ENCODE data around the gene RBBP4. TPM values are rescaled to one million over a fixed set of nuclear protein-coding genes. Genes with fewer than 3 reads are reported as not detected.

The RBBP4 gene
- total and polyA plus RNA-seq, 2 of the 8 experiments (the other 6 are each of a cell fraction or from before 2014, with no cell fraction given) = 147 to 397 TPM

- Histone ChIP-seq H2AK5ac (ENCODE audit: low read depth, low read length) (no peak overlapping the region), H4K20me1 (replicated peaks in 1 of 2; ENCODE audit: control insufficient read depth in 1 of 2, insufficient read depth in 2 of 2, low read length in 2 of 2) (peaks cover 7 to 11% of the 10 kb centered on the region in 2 experiments), H2BK120ac (replicated peaks; ENCODE audit: low read depth, low read length) (no peak overlapping the region), H3K27ac (ENCODE audit: low read depth, low read length) (no peak overlapping the region), H3K79me1 (ENCODE audit: low read depth, low read length) (peaks cover 2% of the 10 kb centered on the region; the same call in 1 of the 2 replicates), H2BK20ac (ENCODE audit: low read length) (no peak overlapping the region), H3K23me2 (ENCODE audit: low read depth, low read length) (no peaks in the 10 kb centered on the region), H4K5ac (ENCODE audit: insufficient read length, low read depth, low read length) (no peak overlapping the region), H2BK12ac (ENCODE audit: low read depth, low read length) (no peak overlapping the region), H3K4ac (replicated peaks; ENCODE audit: insufficient read length, low read depth, low read length) (no peak overlapping the region), H3K4me3 (ENCODE audit: extremely low read depth in 1 of 4, insufficient read depth in 2 of 4, low read depth in 3 of 4, low read length in 4 of 4) (no peak overlapping the region), H2BK15ac (ENCODE audit: low read length) (no peak overlapping the region), H3K9me3 (ENCODE audit: insufficient read depth in 2 of 2, low read depth in 1 of 2, low read length in 1 of 2) (no peaks in the 10 kb centered on the region), H2BK5ac (ENCODE audit: low read depth, low read length) (no peak overlapping the region), H3K4me1 (replicated peaks in 1 of 4; ENCODE audit: control insufficient read depth in 3 of 4, insufficient read depth in 4 of 4, low read length in 3 of 4) (no peaks in the 10 kb centered on the region), H3K27me3 (replicated peaks in 1 of 4; ENCODE audit: control insufficient read depth in 3 of 4, extremely low read depth in 1 of 4, insufficient read depth in 3 of 4, low read length in 3 of 4) (no peaks in the 10 kb centered on the region), H4K8ac (ENCODE audit: extremely low read depth, insufficient read depth, low read length) (no peak overlapping the region), H3K23ac (ENCODE audit: insufficient read length) (no peak overlapping the region), H3K14ac (ENCODE audit: insufficient read length) (no peak overlapping the region), H3K56ac (replicated peaks; ENCODE audit: insufficient read length, low read depth, low read length) (no peak overlapping the region), H2AFZ (ENCODE audit: low read length) (no peak overlapping the region), H3K18ac (ENCODE audit: extremely low read depth, low read length) (no peak overlapping the region), H3K36me3 (ENCODE audit: control insufficient read depth in 2 of 4, insufficient read depth in 4 of 4, low read length in 3 of 4) (peaks cover 15 to 94% (median 66%) of the 10 kb centered on the region in 4 experiments), H3K9ac (replicated peaks in 1 of 4; ENCODE audit: extremely low read depth in 1 of 4, low read depth in 3 of 4, low read length in 3 of 4) (no peak overlapping the region), H3K79me2 (ENCODE audit: control insufficient read depth in 1 of 2, insufficient read depth in 2 of 2, low read length in 2 of 2) (peaks cover 0 to 68% of the 10 kb centered on the region in 2 experiments; a peak in 3 of 4 replicates), H4K91ac (replicated peaks; ENCODE audit: insufficient read length, low read length) (no peak overlapping the region), H3K4me2 (ENCODE audit: insufficient read depth in 1 of 2, low read depth in 2 of 2, low read length in 2 of 2) (no peak overlapping the region)
- POLR2A ChIA-PET (ENCODE audit: partially characterized antibody) = interaction anchor here (1.0 to 9.7 kb wide), 7 partner anchors 6 to 107 kb away, joined by 3 to 118 read pairs (median 4); partner anchors contain the start of genes RBBP4 and ZBTB8OS
- CTCF ChIA-PET (ENCODE audit: partially characterized antibody) = interaction anchor here (1.1 kb wide), 1 partner anchor 259 kb away, joined by 3 read pairs; no protein-coding TSS in a partner anchor
- no peak for DNase-seq (ENCODE audit: low read depth in 1 of 2, low spot score in 2 of 2)
- FAIRE-seq = no peak
- 86% methylated on average over 1 of the region's 1 CpG; no CpG with 5 or more reads in 1 of the 2 experiments for WGBS, 2 experiments (ENCODE audit: extremely low coverage in 1 of 2, insufficient coverage in 1 of 2, insufficient read length in 1 of 2, insufficient replicate concordance in 2 of 2, low coverage in 1 of 2, low lambda C conversion rate in 2 of 2, missing lambda C conversion rate in 1 of 2)
- TF ChIP-seq, protein P1, sequence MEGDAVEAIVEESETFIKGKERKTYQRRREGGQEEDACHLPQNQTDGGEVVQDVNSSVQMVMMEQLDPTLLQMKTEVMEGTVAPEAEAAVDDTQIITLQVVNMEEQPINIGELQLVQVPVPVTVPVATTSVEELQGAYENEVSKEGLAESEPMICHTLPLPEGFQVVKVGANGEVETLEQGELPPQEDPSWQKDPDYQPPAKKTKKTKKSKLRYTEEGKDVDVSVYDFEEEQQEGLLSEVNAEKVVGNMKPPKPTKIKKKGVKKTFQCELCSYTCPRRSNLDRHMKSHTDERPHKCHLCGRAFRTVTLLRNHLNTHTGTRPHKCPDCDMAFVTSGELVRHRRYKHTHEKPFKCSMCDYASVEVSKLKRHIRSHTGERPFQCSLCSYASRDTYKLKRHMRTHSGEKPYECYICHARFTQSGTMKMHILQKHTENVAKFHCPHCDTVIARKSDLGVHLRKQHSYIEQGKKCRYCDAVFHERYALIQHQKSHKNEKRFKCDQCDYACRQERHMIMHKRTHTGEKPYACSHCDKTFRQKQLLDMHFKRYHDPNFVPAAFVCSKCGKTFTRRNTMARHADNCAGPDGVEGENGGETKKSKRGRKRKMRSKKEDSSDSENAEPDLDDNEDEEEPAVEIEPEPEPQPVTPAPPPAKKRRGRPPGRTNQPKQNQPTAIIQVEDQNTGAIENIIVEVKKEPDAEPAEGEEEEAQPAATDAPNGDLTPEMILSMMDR (IDR thresholded peaks at IDR 0.05; ENCODE audit: control extremely low read depth in 1 of 3, insufficient read depth in 1 of 3, low read depth in 1 of 3, low read length in 3 of 3) = no peak
- TF ChIP-seq SIX5 (IDR thresholded peaks at IDR 0.05; ENCODE audit: low read depth, low read length) = no peak
- TF ChIP-seq SIRT6 (IDR thresholded peaks at IDR 0.05; ENCODE audit: low read length) = no peak
- TF ChIP-seq EGR1 (IDR thresholded peaks at IDR 0.05; ENCODE audit: borderline replicate concordance, low read depth, low read length) = no peak
- TF ChIP-seq MAFK (IDR thresholded peaks at IDR 0.05; ENCODE audit: low read depth, low read length) = no peak
- no peak for TF ChIP-seq USF2 (IDR thresholded peaks at IDR 0.05; ENCODE audit: low read length)
- no peak for TF ChIP-seq KDM4A (IDR thresholded peaks at IDR 0.05; ENCODE audit: low read depth, low read length, severe bottlenecking)
- TF ChIP-seq NRF1 (IDR thresholded peaks at IDR 0.05; ENCODE audit: low read depth, low read length) = no peak
- no peak for TF ChIP-seq RBBP5 (IDR thresholded peaks at IDR 0.05; ENCODE audit: borderline replicate concordance, low read depth, low read length)
- no peak for TF ChIP-seq GABPA (IDR thresholded peaks at IDR 0.05; ENCODE audit: borderline replicate concordance, insufficient read depth, low read length)
Observed at GRCh38 chr1:32659581-32659980, 8.6 kb downstream of the RBBP4 start.
